ENCODE results near the gene AMN1.
"Not testable (repeated sequence)": the region's sequence is repeated elsewhere in the genome, so short reads cannot be mapped to it uniquely, and the experiment has no call there.

The AMN1 gene

DNA sequence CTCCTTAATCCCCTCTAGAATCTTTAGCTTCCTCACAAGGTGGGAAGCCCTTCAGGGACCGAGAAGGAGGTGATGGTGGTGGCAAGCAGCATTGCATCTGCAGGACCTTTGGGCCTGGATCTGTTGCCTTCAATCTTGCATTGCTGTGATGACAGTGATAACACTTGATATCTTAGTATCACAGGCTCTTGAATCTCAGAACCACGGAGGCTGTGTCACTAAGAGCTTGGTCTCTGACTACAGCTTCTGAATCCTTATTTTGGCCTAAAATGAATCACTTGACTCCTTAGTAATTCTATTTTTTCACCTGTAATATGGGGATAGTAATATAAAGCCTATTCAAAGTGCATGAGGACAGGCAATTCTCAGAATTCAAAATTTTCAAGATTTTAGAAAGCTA, 8.9 kb upstream of the AMN1 start:
- no peak overlapping the region for H3K9ac ChIP-seq (ENCODE audit: insufficient read length)
- no peaks in the 10 kb centered on the region for H3K9me3 ChIP-seq (ENCODE audit: low read depth, low read length)
- H3K27ac ChIP-seq: no peak overlapping the region
- no peak overlapping the region for H3K4me3 ChIP-seq
- DNase-seq (ENCODE audit: low read depth, low spot score): no peak
- no peaks in the 10 kb centered on the region for H3K36me3 ChIP-seq (ENCODE audit: insufficient read depth, low read length)
- TF ChIP-seq EZH2 (IDR thresholded peaks at IDR 0.05) (no peak), POLR2AphosphoS5 (IDR thresholded peaks at IDR 0.05; ENCODE audit: borderline replicate concordance, low read depth, low read length) (no peak), FOXP2 (optimal IDR thresholded peaks at IDR 0.05; ENCODE audit: control extremely low read depth, extremely low read length, insufficient read depth) (no peak)

DNA sequence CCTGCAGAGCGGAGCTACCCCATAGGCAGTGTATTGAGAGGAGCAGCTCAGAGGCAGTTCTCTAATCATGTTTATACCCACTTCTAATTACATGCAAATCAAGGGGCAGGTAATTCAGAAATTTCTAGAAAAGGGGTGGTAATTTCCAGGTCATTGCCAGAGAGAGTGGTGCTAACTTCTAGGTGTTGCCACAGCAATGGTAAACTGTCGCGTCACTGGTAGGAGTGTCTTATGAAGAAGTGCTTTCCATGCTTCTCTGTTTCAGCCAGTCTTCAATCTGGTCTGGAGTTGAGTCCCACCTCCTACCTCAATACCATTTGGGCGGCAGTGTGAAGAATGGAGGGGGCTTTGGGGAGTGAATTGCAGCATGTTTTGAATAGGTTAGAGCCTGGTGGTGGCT, 8.5 kb upstream of the AMN1 start:
- no peak overlapping the region for H3K4me3 ChIP-seq
- H3K36me3 ChIP-seq (ENCODE audit: insufficient read depth, low read length): no peaks in the 10 kb centered on the region
- H3K9me3 ChIP-seq (ENCODE audit: low read depth, low read length): no peaks in the 10 kb centered on the region
- H3K9ac ChIP-seq (ENCODE audit: insufficient read length): no peak overlapping the region
- TF ChIP-seq FOXP2 (optimal IDR thresholded peaks at IDR 0.05; ENCODE audit: control extremely low read depth, extremely low read length, insufficient read depth): no peak
- no peak for TF ChIP-seq EZH2 (IDR thresholded peaks at IDR 0.05)
- TF ChIP-seq POLR2AphosphoS5 (IDR thresholded peaks at IDR 0.05; ENCODE audit: borderline replicate concordance, low read depth, low read length): no peak
- H3K27ac ChIP-seq: no peak overlapping the region
- DNase-seq (ENCODE audit: low read depth, low spot score): no peak

DNA sequence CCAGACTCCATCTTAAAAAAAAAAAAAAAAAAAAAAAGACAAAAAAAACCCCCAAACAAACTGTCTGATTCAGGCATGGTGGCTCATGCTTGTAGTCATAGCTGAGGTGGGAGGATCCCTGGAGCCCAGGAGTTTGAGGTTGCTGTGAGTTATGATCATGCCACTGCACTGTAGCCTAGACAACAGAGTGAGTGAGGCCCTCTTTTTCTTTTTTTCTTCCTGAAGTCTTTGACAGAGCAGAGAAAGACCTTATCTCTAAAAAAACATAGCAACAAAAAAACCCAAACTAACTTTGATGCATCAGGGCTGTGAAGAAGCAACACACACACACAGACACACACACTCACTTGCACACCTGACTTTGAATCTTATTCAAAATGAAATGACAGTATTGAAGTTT, 7.7 kb upstream of the AMN1 start:
- no peak overlapping the region for H3K9ac ChIP-seq (ENCODE audit: insufficient read length)
- H3K27ac ChIP-seq: no peak overlapping the region
- DNase-seq (ENCODE audit: low read depth, low spot score): no peak
- TF ChIP-seq FOXP2 (optimal IDR thresholded peaks at IDR 0.05; ENCODE audit: control extremely low read depth, extremely low read length, insufficient read depth): no peak
- TF ChIP-seq EZH2 (IDR thresholded peaks at IDR 0.05): no peak
- TF ChIP-seq POLR2AphosphoS5 (IDR thresholded peaks at IDR 0.05; ENCODE audit: borderline replicate concordance, low read depth, low read length): no peak
- H3K4me3 ChIP-seq: no peak overlapping the region
- H3K36me3 ChIP-seq (ENCODE audit: insufficient read depth, low read length): no peaks in the 10 kb centered on the region
- no peaks in the 10 kb centered on the region for H3K9me3 ChIP-seq (ENCODE audit: low read depth, low read length)

DNA sequence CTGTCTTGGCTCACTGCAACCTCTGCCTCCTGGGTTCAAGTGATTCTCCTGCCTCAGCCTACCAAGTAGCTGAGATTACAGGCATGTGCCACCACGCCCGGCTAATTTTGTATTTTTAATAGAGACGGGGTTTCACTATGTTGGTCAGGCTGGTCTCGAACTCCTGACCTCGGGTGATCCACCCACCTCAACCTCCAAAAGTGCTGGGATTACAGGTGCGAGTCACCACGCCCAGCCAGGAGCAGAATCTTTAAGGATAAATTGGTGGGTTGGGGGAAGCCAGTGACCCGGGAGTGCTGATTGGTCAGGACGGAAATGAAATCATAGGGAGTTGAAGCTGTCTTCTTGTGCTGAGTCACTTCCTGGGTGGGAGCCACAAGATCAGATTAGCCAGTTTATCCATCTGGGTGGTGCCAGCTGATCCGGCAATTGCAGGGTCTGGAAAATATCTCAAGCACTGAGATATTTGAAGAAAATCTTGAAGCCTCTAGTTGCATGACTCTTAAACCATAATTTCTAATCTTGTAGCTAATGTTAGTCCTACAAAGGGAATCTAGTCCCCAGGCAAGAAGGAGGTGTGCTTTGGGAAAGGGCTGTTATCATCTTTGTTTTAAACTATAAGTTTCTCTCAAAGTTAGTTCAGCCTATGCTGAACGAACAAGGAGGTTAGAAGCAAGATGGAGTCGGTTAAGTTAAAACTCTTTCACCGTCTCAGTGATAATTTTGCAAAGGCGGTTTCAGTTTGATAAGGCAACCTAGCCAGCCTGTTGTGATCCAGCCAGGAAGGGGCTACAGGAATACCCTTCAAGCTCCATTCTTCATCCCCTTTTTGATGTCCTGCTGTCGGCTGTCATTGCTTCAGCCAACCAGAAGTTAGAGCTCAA, 5.0 kb upstream of the AMN1 start:
- H3K9ac ChIP-seq (ENCODE audit: insufficient read length): not testable (repeated sequence)

DNA sequence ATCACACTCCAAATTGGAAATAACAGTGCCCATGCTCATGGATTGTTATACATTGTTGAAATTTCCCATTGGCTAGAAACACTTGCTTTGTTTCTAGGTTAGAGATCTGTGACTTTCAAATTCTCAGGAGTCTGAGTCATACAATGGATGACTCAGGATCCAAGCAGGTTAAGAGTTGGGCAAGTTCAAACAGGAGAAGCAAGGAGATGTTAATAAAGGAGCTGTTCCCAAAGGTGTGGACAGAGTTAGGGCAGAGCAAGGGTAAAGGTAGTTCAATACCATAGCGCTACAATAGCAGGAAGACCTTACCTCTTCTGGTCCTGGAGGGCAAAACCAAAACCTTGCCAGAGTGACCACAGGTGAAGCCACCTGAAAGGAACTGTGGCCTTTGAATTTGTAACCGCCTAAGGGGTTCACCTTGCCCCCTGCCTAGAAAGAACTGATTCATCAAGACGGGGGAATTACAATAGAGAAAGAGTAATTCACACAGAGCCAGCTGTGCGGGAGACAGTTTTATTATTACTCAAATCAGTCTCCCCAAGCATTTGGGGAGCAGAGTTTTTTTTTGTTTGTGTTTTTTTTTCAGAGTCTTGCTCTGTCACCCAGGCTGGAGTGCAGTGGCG, 4.2 kb upstream of the AMN1 start:
- Histone ChIP-seq H3K9ac (ENCODE audit: insufficient read length) (no peak overlapping the region), H3K27ac (no peak overlapping the region), H3K9me3 (ENCODE audit: low read depth, low read length) (peaks cover 4% of the 10 kb centered on the region; the same call in 1 of the 2 replicates), H3K4me3 (no peak overlapping the region), H3K36me3 (ENCODE audit: insufficient read depth, low read length) (no peaks in the 10 kb centered on the region)
- DNase-seq (ENCODE audit: low read depth, low spot score): no peak
- TF ChIP-seq EZH2 (IDR thresholded peaks at IDR 0.05) (no peak), FOXP2 (optimal IDR thresholded peaks at IDR 0.05; ENCODE audit: control extremely low read depth, extremely low read length, insufficient read depth) (no peak), POLR2AphosphoS5 (IDR thresholded peaks at IDR 0.05; ENCODE audit: borderline replicate concordance, low read depth, low read length) (no peak)

More for the DNA sequence above, 5.0 kb upstream of the AMN1 start:
- not testable (repeated sequence) for DNase-seq (ENCODE audit: low read depth, low spot score); H3K27ac ChIP-seq; H3K4me3 ChIP-seq; H3K36me3 ChIP-seq (ENCODE audit: insufficient read depth, low read length); H3K9me3 ChIP-seq (ENCODE audit: low read depth, low read length)

DNA sequence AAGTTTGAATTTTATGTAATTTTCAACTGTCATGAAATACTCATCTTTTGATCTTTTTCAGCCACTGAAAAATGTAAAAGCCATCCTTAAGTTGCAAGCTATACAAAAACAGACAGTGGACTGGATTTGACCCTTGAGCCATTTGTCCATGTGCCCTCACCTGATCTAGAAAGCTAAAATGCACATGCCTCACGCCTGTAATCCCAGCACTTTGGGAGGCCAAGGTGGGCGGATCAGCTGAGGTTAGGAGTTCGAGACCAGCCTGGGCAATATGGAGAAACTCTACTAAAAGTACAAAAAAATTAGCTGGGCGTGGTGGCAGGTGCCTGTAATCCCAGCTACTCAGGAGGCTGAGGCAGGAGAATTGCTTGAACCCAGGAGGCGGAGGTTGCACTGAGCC, 2.4 kb upstream of the AMN1 start:
- H3K9ac ChIP-seq (ENCODE audit: insufficient read length); H3K27ac ChIP-seq; DNase-seq (ENCODE audit: low read depth, low spot score): not testable (repeated sequence)

DNA sequence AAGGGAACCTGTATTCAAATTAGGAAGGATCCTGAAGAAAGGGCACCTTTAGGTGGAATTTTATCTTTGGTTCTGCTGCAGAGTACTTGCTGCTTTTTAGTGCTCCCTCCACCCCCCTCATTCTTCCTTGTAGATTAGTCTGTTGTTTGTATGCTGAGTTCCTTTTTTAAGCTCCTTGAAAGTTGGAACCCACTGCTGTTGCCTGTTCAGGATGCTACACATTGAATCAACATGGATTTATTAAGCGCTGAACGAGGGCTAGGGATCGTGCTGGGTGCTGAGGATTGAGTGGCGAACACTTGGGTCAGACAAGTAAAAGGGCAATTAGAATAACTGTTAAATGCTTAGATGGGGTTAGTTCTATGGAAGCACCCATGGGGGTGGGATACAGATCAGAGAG, 884 bp upstream of the AMN1 start:
- TF ChIP-seq POLR2AphosphoS5 (IDR thresholded peaks at IDR 0.05; ENCODE audit: borderline replicate concordance, low read depth, low read length): no peak
- no peak for TF ChIP-seq FOXP2 (optimal IDR thresholded peaks at IDR 0.05; ENCODE audit: control extremely low read depth, extremely low read length, insufficient read depth)
- no peak for TF ChIP-seq EZH2 (IDR thresholded peaks at IDR 0.05)
- DNase-seq (ENCODE audit: low read depth, low spot score): no peak
- H3K27ac ChIP-seq: no peak overlapping the region
- H3K36me3 ChIP-seq (ENCODE audit: insufficient read depth, low read length): no peaks in the 10 kb centered on the region
- H3K4me3 ChIP-seq: peak overlapping the region; percentile 78
- peaks cover 4% of the 10 kb centered on the region; the same call in 1 of the 2 replicates for H3K9me3 ChIP-seq (ENCODE audit: low read depth, low read length)
- H3K9ac ChIP-seq (ENCODE audit: insufficient read length): peak overlapping the region; percentile 32

More for the DNA sequence above, 2.4 kb upstream of the AMN1 start:
- H3K36me3 ChIP-seq (ENCODE audit: insufficient read depth, low read length); H3K9me3 ChIP-seq (ENCODE audit: low read depth, low read length); H3K4me3 ChIP-seq: not testable (repeated sequence)

DNA sequence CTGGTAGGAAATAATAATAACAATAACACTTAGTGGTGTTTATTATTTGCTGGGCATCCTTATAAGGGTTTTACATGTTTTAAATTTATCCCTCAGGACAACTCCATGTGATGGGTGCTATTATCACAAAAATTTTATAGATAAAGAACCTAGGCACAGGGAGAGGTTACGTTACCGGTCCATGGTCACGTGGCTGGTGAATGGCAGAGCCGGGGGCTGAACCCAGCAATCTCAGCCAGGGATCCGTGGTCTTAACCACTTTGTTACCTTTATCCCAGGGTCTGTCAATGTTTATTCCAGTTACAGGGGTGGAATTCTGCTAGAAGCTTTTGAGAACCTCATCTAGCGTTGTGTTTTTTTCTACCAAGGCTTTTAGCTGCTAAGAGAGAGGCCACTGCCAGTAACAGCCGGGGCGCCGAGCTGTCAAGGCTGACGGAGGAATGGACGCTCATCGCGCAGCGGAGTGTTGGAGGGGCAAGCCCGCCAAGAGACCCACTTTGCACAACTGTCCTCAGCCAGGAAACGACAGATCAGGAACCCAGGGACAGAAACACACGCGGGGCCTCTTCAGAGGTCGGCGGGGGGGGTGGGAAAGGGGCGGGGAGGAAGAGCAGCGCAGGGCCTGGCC, 418 bp downstream of the AMN1 start:
- Histone ChIP-seq H3K36me3 (ENCODE audit: insufficient read depth, low read length) (no peaks in the 10 kb centered on the region), H3K27ac (no peak overlapping the region), H3K4me3 (peak overlapping the region; percentile 78), H3K9me3 (ENCODE audit: low read depth, low read length) (peaks cover 4% of the 10 kb centered on the region; the same call in 1 of the 2 replicates), H3K9ac (ENCODE audit: insufficient read length) (no peak overlapping the region)
- TF ChIP-seq POLR2AphosphoS5 (IDR thresholded peaks at IDR 0.05; ENCODE audit: borderline replicate concordance, low read depth, low read length) (no peak), EZH2 (IDR thresholded peaks at IDR 0.05) (no peak), FOXP2 (optimal IDR thresholded peaks at IDR 0.05; ENCODE audit: control extremely low read depth, extremely low read length, insufficient read depth) (no peak)
- DNase-seq (ENCODE audit: low read depth, low spot score): no peak

All from SK-N-MC (cell line).